ENCODE results near the gene CDK2.

Gene CDK2

DNA sequence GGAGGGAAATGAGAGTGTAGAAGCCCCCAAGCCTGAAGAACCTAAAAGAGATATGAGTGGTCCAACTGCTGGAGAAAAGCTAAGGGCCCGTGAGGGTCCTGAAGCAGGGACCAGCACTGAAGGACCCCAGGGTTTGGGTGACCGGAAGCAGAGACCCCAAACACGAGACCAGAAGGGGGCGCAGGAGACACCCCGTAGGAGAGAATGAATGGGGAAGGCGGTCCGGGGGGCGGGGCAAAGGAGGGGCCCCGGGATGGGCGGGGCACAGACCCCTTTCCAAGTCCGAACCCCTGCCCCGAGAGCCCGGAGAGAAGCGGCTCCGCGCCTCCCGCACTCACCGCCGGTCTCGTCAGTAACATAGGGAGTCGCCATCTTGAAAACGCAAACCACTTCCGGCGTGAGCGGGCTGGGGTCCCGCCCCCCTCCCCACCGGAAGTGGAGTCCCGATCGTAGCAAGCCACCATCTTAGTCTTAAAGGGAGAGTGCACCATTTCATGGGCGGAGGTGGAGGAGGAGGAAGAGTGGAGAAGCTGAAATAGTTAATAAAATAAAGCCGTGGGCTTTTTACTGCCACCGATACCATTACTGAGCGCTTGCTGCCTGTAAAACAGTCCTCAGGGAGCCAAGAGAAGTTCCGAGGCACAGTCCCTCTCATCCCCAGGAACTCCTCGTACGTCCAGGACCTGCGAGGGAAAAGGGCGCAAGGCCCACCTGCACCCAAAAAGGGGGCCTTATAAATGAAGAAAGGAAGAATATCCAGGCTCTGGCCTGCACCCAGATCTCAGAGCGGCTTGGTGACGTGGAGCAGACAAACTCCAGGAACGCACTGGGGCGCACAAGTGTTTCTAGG lies 39.7 kb upstream of the CDK2 start:
- TF ChIP-seq, protein P1, sequence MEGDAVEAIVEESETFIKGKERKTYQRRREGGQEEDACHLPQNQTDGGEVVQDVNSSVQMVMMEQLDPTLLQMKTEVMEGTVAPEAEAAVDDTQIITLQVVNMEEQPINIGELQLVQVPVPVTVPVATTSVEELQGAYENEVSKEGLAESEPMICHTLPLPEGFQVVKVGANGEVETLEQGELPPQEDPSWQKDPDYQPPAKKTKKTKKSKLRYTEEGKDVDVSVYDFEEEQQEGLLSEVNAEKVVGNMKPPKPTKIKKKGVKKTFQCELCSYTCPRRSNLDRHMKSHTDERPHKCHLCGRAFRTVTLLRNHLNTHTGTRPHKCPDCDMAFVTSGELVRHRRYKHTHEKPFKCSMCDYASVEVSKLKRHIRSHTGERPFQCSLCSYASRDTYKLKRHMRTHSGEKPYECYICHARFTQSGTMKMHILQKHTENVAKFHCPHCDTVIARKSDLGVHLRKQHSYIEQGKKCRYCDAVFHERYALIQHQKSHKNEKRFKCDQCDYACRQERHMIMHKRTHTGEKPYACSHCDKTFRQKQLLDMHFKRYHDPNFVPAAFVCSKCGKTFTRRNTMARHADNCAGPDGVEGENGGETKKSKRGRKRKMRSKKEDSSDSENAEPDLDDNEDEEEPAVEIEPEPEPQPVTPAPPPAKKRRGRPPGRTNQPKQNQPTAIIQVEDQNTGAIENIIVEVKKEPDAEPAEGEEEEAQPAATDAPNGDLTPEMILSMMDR (IDR thresholded peaks at IDR 0.05; ENCODE audit: unreplicated experiment in 3 of 3), result peak; percentile 73 to 91 (median 76)
- H3K36me3 Mint-ChIP-seq (ENCODE audit: low read depth), result peaks cover 18% of the 10 kb centered on the region
- peak overlapping the region; percentile 98 to 100 (median 100) for H3K4me3 Mint-ChIP-seq

DNA sequence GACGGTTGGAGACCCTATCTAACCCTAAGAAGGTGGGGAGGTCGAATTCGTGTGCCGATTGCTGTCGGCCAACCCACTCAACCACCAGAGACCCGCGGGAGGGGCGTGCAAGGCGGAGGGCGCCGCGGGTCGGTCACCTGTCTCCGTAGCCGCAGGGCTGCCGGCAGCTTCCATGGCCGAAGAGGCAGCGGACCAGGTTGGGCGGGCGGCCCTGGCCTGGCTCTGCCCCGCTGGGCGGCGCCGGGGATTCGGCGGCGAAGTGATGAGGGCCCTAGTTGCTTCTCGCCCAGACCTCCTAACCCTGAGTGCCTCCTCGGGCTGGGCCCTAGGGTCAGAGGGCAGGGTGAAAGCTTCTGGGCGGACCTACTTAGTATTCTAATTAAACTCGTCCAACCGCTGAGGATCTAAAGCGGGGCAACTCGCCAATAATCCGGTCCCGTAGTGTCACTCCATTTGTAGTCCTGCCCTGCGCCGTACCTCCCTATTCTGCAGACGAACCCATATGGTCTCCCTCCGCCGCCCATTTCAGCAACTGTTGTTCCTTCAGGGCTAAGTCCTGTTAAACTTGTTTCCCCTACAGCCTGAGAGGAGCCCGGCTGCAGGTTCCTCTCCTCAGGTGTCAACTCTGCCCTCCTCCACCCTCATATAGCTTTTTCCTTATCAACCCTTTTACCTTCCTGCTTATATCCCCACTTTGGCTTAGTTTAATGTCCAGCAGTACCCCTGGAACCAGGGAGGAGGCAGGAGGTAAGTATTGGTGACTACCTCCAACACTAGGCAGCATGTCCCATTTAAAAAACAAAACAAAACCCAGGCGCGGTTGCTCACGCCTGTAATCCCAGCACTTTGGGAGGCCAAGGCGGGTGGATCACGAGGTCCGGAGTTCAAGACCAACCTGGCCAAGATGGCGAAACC lies 38.8 kb upstream of the CDK2 start, which contains the start of gene PYM1:
Gene PYM1 (minus strand): TSS at position 307 of the 915 bp plus-strand sequence. CDS start 133 bp downstream, at position 174.
- Mint-ChIP-seq H3K9me3 (no peaks in the 10 kb centered on the region), H3K4me1 (peaks cover 54% of the 10 kb centered on the region), H3K27ac (peak within 1 kb of the TSS; percentile 100), H3K4me3 (peak within 1 kb of the TSS; percentile 98 to 100 (median 100)), H3K27me3 (ENCODE audit: low read depth) (peaks cover 8% of the 10 kb centered on the region), H3K36me3 (ENCODE audit: low read depth) (peaks cover 12% of the 10 kb centered on the region)
- TF ChIP-seq, protein P1 (IDR thresholded peaks at IDR 0.05; ENCODE audit: unreplicated experiment in 3 of 3), result no peak

More for the DNA sequence above, 39.7 kb upstream of the CDK2 start:
- H3K27me3 Mint-ChIP-seq (ENCODE audit: low read depth), result no peaks in the 10 kb centered on the region
- H3K27ac Mint-ChIP-seq, result peak overlapping the region; percentile 100
- H3K4me1 Mint-ChIP-seq, result peaks cover 48% of the 10 kb centered on the region
- no peaks in the 10 kb centered on the region for H3K9me3 Mint-ChIP-seq

DNA sequence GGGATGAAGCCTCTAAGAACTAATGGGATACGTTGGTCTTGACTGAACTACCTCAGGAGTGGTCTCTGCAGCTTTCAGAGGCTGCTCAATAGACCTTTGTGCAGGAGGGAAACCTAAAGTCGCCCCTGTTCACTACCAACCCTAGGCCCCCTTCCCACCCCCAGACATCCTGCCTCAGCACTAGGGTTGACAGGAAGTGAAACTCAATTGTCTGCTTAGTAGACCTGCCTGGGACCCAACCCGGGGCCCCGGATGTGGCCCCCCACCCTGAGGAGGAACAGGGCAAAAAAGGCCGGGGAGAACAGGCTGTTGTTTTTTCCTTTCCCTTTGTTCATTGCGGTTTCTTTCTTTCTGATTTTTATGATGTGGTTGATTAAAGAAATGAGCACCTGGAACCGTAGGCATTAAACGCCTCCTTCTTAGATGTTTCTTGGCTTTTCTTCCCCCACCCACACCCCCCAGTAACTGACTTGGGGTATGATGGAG lies 37.3 kb upstream of the CDK2 start:
- H3K4me3 Mint-ChIP-seq, result peak overlapping the region; percentile 65 to 83 (median 66)
- TF ChIP-seq, protein P1 (IDR thresholded peaks at IDR 0.05; ENCODE audit: unreplicated experiment in 3 of 3), result no peak
- peaks cover 48% of the 10 kb centered on the region for H3K4me1 Mint-ChIP-seq
- H3K27me3 Mint-ChIP-seq (ENCODE audit: low read depth), result peaks cover 22% of the 10 kb centered on the region
- H3K36me3 Mint-ChIP-seq (ENCODE audit: low read depth), result peaks cover 7% of the 10 kb centered on the region
- no peaks in the 10 kb centered on the region for H3K9me3 Mint-ChIP-seq
- H3K27ac Mint-ChIP-seq, result peak overlapping the region; percentile 87 to 100 (median 96)

DNA sequence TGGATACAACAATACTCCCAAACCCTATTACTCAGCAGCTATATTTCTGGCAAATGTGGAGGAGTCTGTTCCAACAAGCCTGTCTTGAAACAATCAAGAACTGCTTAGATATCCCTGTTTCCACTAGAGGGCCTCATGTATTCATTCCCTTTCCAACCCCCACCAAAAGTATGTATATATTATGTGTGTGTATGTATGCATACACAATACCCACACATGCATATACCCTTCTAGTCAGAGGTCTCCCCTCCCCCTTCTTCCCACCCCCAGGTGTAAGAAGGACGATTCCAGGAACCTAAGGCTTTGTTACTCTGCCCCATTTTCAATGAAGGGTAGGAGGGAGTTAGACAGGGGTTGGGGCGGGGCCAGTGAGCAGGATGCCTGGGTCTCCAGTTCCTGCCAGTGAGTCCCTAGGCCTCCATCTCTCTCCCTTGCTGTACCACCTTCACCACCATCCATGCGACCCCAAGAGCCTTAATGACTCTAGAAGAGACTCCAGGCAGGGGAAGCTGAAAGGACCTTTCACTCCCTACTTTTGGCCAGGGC lies 35.8 kb upstream of the CDK2 start, which contains the start of gene DGKA:
Gene DGKA (plus strand): TSS at position 392 of the 546 bp plus-strand sequence. CDS start 5,342 bp downstream, outside the sequence.
- H3K4me1 Mint-ChIP-seq, result peaks cover 37% of the 10 kb centered on the region
- peaks cover 35% of the 10 kb centered on the region for H3K27me3 Mint-ChIP-seq (ENCODE audit: low read depth)
- H3K4me3 Mint-ChIP-seq, result peak within 1 kb of the TSS; percentile 88 to 94 (median 92)
- TF ChIP-seq, protein P1 (IDR thresholded peaks at IDR 0.05; ENCODE audit: unreplicated experiment in 3 of 3), result peak; percentile 46 to 61 (median 48)
- H3K9me3 Mint-ChIP-seq, result no peaks in the 10 kb centered on the region
- peak within 1 kb of the TSS; percentile 96 to 100 (median 98) for H3K27ac Mint-ChIP-seq
- no peaks in the 10 kb centered on the region for H3K36me3 Mint-ChIP-seq (ENCODE audit: low read depth)

DNA sequence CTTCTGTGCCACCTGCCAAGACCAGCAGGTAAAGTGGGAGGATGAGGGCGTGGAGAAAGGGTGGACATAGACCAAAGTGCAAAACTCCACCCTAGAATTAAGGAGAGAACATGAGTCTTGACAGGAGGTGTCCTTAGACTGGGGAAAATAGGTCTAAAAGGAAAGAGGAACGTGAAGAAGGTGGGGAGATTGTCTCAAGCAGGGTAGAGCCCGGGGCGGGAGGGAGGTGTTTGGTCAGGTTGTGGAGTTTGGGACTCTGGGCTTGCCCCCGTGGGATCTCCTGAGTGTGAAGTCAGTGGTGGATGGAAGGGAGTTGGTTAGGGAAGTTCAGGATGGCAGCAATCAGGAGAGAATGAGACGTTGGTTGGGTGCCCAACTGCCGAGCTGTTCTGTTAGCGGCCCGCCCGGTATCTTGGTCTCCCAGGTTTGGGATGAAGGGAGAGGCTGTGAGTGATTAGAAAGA lies 35.3 kb upstream of the CDK2 start:
- TF ChIP-seq, protein P1 (IDR thresholded peaks at IDR 0.05; ENCODE audit: unreplicated experiment in 3 of 3), result no peak
- H3K27ac Mint-ChIP-seq, result peak overlapping the region; percentile 96 to 100 (median 98)
- H3K4me1 Mint-ChIP-seq, result peaks cover 33% of the 10 kb centered on the region
- no peaks in the 10 kb centered on the region for H3K36me3 Mint-ChIP-seq (ENCODE audit: low read depth)
- peak overlapping the region; percentile 88 to 94 (median 92) for H3K4me3 Mint-ChIP-seq
- no peaks in the 10 kb centered on the region for H3K9me3 Mint-ChIP-seq
- peaks cover 35% of the 10 kb centered on the region for H3K27me3 Mint-ChIP-seq (ENCODE audit: low read depth)
